GM23248 (cell line): ENCODE measurements around the gene ELAVL4. TPM values are rescaled to one million over a fixed set of nuclear protein-coding genes. Genes with fewer than 3 reads are reported as not detected.

ENCODE experiments used
- DNase-seq: peaks from one replicate; pipeline ENCODE4 v3.0.0-alpha.2; 2015
- H2AFZ ChIP-seq: fragments of 200-600 bp; sonication (generic); 2 replicates; pipeline ENCODE4 v1.6.1; 2016; ENCODE audit warnings: antibody characterized with exemption
- H3F3A ChIP-seq: fragments of 200-600 bp; sonication (generic); 2 replicates; pipeline ENCODE4 v1.6.1; 2016; ENCODE audit warnings: mild to moderate bottlenecking, antibody characterized with exemption, mixed run types; ENCODE audit not compliant: insufficient read depth
- H3K27ac ChIP-seq: fragments of 200-600 bp; sonication (generic); 2 replicates; pipeline ENCODE4 v1.5.1; 2016; ENCODE audit warnings: mild to moderate bottlenecking
- H3K27me3 ChIP-seq: fragments of 200-600 bp; sonication (generic); replicated peaks from 2 replicates; pipeline ENCODE4 v1.6.1; 2016; ENCODE audit warnings: mild to moderate bottlenecking; ENCODE audit not compliant: insufficient read depth
- H3K36me3 ChIP-seq: fragments of 200-600 bp; sonication (generic); 2 replicates; pipeline ENCODE4 v1.6.1; 2016; ENCODE audit warnings: low read depth, mild to moderate bottlenecking
- H3K4me1 ChIP-seq: fragments of 200-600 bp; sonication (generic); 2 replicates; pipeline ENCODE4 v1.6.1; 2016; ENCODE audit warnings: mild to moderate bottlenecking; ENCODE audit not compliant: insufficient read depth
- H3K4me2 ChIP-seq: fragments of 200-600 bp; sonication (generic); one replicate; pipeline ENCODE4 v1.6.1; 2016; ENCODE audit warnings: mild to moderate bottlenecking; ENCODE audit not compliant: unreplicated experiment
- H3K4me3 ChIP-seq: fragments of 200-600 bp; sonication (generic); 2 replicates; pipeline ENCODE4 v1.5.1; 2016; ENCODE audit warnings: mild to moderate bottlenecking
- H3K79me2 ChIP-seq: fragments of 200-600 bp; sonication (generic); 2 replicates; pipeline ENCODE4 v1.6.1; 2016; ENCODE audit warnings: mild to moderate bottlenecking; ENCODE audit not compliant: insufficient read depth
- H3K9ac ChIP-seq: fragments of 200-600 bp; sonication (generic); 2 replicates; pipeline ENCODE4 v1.6.1; 2016; ENCODE audit warnings: mild to moderate bottlenecking
- H3K9me2 ChIP-seq: fragments of 200-600 bp; sonication (generic); 2 replicates; pipeline ENCODE4 v1.6.1; 2016; ENCODE audit warnings: mixed run types, mild to moderate bottlenecking, moderate library complexity; ENCODE audit not compliant: insufficient read depth
- H3K9me3 ChIP-seq: fragments of 200-600 bp; sonication (generic); one replicate; pipeline ENCODE4 v1.6.1; 2017; ENCODE audit warnings: low read depth
- H4K20me1 ChIP-seq: fragments of 200-600 bp; sonication (generic); 2 replicates; pipeline ENCODE4 v1.6.0; 2016; ENCODE audit not compliant: insufficient read depth
- EZH2 ChIP-seq: fragments of 200-600 bp; sonication (generic); IDR thresholded peaks from 2 replicates; pipeline ENCODE4 v1.6.1; 2018; ENCODE audit warnings: antibody characterized with exemption, mild to moderate bottlenecking; ENCODE audit not compliant: insufficient read depth, poor library complexity, severe bottlenecking
- EZH2phosphoT487 ChIP-seq: fragments of 200-600 bp; sonication (generic); IDR thresholded peaks from 2 replicates; pipeline ENCODE4 v1.6.1; 2018; ENCODE audit warnings: antibody characterized with exemption, moderate library complexity, mild to moderate bottlenecking, low read depth; ENCODE audit not compliant: insufficient read depth
- WGBS, 2 experiments: methylation state at CpG; one replicate each; pipeline ENCODE4 v1.1.6; 2015 to 2017; ENCODE audit warnings: low lambda C conversion rate in 2 of 2, low coverage in 1 of 2; ENCODE audit errors: missing lambda C conversion rate in 2 of 2; 5-methylcytosine and 5-hydroxymethylcytosine counted together
- in situ Hi-C: fragments of 300-500 bp; cut with MboI; formaldehyde crosslinking; loops from 2 replicates; pipeline ENCODE4 v1.15.0; 2020
- polyA plus RNA-seq: library from polyadenylated mRNA; unstranded; fragments of >200 nt; fragmentation: Nextera tagmentation; extraction: Ambion mirVana; gene quantifications from 2 replicates; pipeline ENCODE4 v1.2.1, GENCODE V29; 2016
- total RNA-seq: library from RNA; depleted of rRNA; stranded (reverse); fragments of >200 nt; shearing (Covaris generic); gene quantifications from 2 replicates; pipeline ENCODE4 v1.2.3, GENCODE V29; 2014

ELAVL4 gene
- total and polyA plus RNA-seq, 2 experiments from 2014 or later: 0.18 TPM; not detected in 1

DNA sequence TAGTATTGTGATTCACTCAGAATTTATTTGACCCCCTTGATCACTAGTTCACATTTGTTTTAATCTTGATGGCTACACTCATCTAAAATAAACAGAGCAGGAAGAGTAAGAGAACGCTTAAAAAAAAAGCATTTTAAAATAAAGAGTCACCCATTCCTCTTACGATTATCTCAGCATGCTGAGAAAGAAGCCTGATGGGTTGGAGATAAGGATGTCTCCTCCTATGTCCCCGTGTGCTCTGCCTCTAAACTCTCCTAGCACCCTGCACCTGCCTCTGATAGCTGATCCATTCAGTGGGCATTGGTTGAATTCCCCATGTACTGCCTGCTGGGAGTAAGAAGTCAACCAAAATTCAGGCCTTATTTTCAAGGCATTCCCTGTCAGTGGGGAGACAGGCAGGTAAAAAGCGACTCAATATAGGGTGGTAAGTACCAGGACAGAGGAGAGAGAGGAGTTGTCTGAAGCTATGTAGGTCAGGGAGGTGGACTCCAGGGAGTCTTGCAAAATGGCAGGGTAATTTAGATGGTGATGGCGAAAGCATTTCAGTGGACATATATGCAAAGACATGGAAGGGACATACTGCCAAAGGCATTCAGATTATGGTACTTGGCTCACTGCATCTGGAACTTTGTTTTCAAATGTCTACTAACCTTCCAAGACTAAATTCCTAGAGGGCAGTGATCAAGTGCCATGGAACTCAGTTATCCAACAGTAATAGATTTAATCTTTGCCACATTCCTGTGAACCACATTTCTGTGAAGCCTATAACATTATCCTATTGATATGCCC is 18.4 kb downstream of the ELAVL4 start:
- H3F3A ChIP-seq: no peaks in the 10 kb centered on the region
- H3K9ac ChIP-seq: no peak overlapping the region
- H3K36me3 ChIP-seq: no peaks in the 10 kb centered on the region
- no peak for DNase-seq
- H3K4me1 ChIP-seq: no peaks in the 10 kb centered on the region
- H3K4me3 ChIP-seq: no peak overlapping the region
- no peaks in the 10 kb centered on the region for H3K9me2 ChIP-seq
- H3K27ac ChIP-seq: no peak overlapping the region
- H2AFZ ChIP-seq: no peak overlapping the region
- H3K27me3 ChIP-seq: no peaks in the 10 kb centered on the region
- no peaks in the 10 kb centered on the region for H3K79me2 ChIP-seq
- no peaks in the 10 kb centered on the region for H3K9me3 ChIP-seq
- WGBS, 2 experiments: 27 to 32% methylated on average over 5 of the region's 5 CpGs
- H3K4me2 ChIP-seq: no peak overlapping the region
- no peak for TF ChIP-seq EZH2
- no peak for TF ChIP-seq EZH2phosphoT487
- H4K20me1 ChIP-seq: no peaks in the 10 kb centered on the region
- in situ Hi-C loops: no loop called here

DNA sequence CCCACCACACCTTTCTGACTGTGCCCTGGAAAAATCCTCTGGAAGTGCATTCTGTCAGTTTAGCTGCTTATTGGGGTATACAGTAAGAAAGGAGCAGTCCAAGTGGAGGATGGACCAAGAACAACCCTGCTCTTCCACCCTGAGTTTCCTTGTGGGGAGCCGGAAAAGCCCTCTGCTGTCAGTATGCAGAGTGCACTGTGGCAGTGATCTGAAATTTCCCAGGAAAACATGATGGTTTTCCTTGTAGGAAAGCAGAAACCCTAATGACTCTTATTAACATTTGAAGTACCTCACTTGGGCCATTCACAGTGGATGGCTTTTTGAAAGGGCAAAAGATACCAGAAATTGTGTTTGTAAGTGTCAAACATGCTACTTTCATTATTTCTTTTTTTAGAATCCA is 20.5 kb downstream of the ELAVL4 start:
- Histone ChIP-seq H2AFZ (no peak overlapping the region), H3K27ac (no peak overlapping the region), H4K20me1 (no peaks in the 10 kb centered on the region), H3K36me3 (no peaks in the 10 kb centered on the region), H3K4me1 (no peaks in the 10 kb centered on the region), H3K79me2 (no peaks in the 10 kb centered on the region), H3K9ac (no peak overlapping the region), H3K27me3 (no peaks in the 10 kb centered on the region), H3K4me3 (no peak overlapping the region), H3K4me2 (no peak overlapping the region), H3K9me2 (no peaks in the 10 kb centered on the region), H3K9me3 (no peaks in the 10 kb centered on the region), H3F3A (no peaks in the 10 kb centered on the region)
- WGBS, 2 experiments: 13 to 29% methylated on average over 1 of the region's 1 CpG
- TF ChIP-seq EZH2phosphoT487 (no peak), EZH2 (no peak)
- no peak for DNase-seq
- in situ Hi-C loops: no loop called here

DNA sequence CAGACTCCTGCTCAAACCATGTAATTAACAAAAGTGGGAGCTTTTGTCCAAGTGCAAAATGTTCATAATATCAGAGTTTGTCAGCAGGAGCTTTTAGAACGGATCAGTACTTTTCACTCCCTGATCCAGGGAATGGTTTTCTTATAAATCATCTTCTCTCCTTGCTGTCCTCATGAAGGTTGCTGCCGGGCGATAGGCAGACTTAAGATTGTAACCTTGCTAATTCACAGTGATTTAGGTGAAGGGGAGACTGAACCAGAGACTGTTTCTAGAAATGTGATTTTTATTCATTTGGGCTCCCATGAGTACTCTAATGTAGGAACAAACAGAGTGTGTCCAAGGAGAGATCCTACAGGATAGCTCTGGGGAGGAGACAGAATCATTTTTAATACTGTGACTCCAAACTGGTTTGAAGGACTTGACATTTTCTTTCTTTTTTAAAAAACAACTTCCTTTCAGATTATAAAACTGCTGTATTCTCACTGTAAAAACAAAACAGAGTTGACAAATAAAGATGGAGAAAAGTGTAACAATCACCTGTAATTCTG is 23.7 kb downstream of the ELAVL4 start:
- Histone ChIP-seq H3K4me2 (no peak overlapping the region), H3K27me3 (no peaks in the 10 kb centered on the region), H3K79me2 (no peaks in the 10 kb centered on the region), H3K9me2 (no peaks in the 10 kb centered on the region), H3K27ac (no peak overlapping the region), H3F3A (no peaks in the 10 kb centered on the region), H2AFZ (no peak overlapping the region), H3K9ac (no peak overlapping the region), H4K20me1 (no peaks in the 10 kb centered on the region), H3K36me3 (no peaks in the 10 kb centered on the region), H3K4me1 (no peaks in the 10 kb centered on the region), H3K9me3 (no peaks in the 10 kb centered on the region), H3K4me3 (no peak overlapping the region)
- WGBS, 2 experiments: 22 to 26% methylated on average over 3 of the region's 3 CpGs
- in situ Hi-C loops: no loop called here
- no peak for DNase-seq
- no peak for TF ChIP-seq EZH2
- TF ChIP-seq EZH2phosphoT487: no peak

DNA sequence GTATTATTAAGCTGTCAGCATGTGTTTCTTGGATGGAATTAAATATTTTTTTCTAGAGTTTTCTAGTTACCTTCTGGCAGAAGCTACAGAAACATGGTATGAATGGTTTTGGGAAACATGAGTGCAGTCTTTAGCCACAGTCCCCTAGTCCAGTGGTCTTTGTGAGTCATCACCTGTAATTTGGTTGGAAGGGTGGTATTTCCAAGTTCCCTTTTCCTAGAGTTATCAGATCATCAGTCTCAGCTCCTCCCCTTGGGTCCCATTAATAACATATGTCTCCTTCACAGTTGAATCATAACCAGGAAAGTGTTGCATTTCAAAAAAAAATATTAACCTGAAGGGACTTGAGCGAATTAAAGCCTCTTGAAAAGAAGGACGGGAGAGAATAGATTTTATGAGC is 27.0 kb downstream of the ELAVL4 start:
- no peak overlapping the region for H3K4me3 ChIP-seq
- no peak for TF ChIP-seq EZH2
- no peak for TF ChIP-seq EZH2phosphoT487
- no peak overlapping the region for H3K9ac ChIP-seq
- H3K27me3 ChIP-seq: no peaks in the 10 kb centered on the region
- DNase-seq: no peak
- H3K4me2 ChIP-seq: no peak overlapping the region
- no peaks in the 10 kb centered on the region for H3F3A ChIP-seq
- 0 to 1% methylated on average over 2 of the region's 2 CpGs for WGBS, 2 experiments
- no peaks in the 10 kb centered on the region for H3K79me2 ChIP-seq
- no peaks in the 10 kb centered on the region for H4K20me1 ChIP-seq
- no peaks in the 10 kb centered on the region for H3K9me2 ChIP-seq
- no peaks in the 10 kb centered on the region for H3K4me1 ChIP-seq
- no peaks in the 10 kb centered on the region for H3K36me3 ChIP-seq
- in situ Hi-C loops: no loop called here
- no peaks in the 10 kb centered on the region for H3K9me3 ChIP-seq
- no peak overlapping the region for H2AFZ ChIP-seq
- H3K27ac ChIP-seq: no peak overlapping the region
